ENCODE data around the gene NINJ2. TPM values are rescaled to one million over a fixed set of nuclear protein-coding genes. Genes with fewer than 3 reads are reported as not detected.

Gene NINJ2
- total and polyA plus RNA-seq, 12 donors = 1.9 to 25.7 (median 8.3) TPM

DNA sequence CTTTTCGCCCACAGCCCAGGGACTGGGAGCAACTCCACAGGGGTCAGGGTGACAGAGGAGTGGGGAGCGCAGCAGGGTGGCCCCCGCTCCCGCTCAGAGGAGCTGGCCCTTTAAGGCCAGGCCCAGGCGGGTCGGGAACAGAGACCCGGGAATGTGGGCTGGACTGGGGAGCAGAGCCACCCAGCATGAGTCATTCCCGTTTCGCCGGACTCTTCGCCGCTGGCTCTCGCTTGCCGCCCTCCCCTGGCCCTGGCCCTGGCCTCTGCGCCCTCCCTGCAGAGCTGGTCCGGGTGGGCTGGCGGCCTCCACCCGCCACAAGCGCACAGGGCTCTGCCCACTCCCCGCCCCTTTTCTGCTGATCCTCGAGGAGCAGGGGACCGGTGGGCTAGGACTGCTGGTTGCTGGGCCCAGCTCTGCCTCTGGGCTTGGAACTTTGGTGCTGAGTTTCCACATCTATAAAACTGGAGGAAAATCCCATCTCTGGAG, 92.8 kb downstream of the NINJ2 start:
- Histone ChIP-seq H3K27ac (peak overlapping the region; percentile 86 to 99 (median 93)), H3K4me1 (peaks cover 20 to 53% (median 40%) of the 10 kb centered on the region in 9 donors), H3K27me3 (no peaks in the 10 kb centered on the region), H3K36me3 (peaks cover 0 to 4% (median 0%) of the 10 kb centered on the region in 9 donors), H3K9me3 (no peaks in the 10 kb centered on the region), H3K4me3 (peak overlapping the region; percentile 34 to 78 (median 64))
- TF ChIP-seq, protein P1, sequence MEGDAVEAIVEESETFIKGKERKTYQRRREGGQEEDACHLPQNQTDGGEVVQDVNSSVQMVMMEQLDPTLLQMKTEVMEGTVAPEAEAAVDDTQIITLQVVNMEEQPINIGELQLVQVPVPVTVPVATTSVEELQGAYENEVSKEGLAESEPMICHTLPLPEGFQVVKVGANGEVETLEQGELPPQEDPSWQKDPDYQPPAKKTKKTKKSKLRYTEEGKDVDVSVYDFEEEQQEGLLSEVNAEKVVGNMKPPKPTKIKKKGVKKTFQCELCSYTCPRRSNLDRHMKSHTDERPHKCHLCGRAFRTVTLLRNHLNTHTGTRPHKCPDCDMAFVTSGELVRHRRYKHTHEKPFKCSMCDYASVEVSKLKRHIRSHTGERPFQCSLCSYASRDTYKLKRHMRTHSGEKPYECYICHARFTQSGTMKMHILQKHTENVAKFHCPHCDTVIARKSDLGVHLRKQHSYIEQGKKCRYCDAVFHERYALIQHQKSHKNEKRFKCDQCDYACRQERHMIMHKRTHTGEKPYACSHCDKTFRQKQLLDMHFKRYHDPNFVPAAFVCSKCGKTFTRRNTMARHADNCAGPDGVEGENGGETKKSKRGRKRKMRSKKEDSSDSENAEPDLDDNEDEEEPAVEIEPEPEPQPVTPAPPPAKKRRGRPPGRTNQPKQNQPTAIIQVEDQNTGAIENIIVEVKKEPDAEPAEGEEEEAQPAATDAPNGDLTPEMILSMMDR (IDR thresholded peaks at IDR 0.05) = no peak
- ATAC-seq = peak; percentile 78 to 85 (median 82)
- peak; percentile 81 to 82 for DNase-seq
- intact Hi-C loops (cut with DNase I) = loop anchor here in 9 of 10 donors (1.0 to 10.0 kb wide), 13 partner anchors 72 to 1014 kb away; partner anchors contain the start of genes RAD52 (in 3 of the 9) and WNK1 (in 1 of the 9)
- 5 to 8% methylated on average over 22 of the region's 22 CpGs for WGBS, 2 donors

DNA sequence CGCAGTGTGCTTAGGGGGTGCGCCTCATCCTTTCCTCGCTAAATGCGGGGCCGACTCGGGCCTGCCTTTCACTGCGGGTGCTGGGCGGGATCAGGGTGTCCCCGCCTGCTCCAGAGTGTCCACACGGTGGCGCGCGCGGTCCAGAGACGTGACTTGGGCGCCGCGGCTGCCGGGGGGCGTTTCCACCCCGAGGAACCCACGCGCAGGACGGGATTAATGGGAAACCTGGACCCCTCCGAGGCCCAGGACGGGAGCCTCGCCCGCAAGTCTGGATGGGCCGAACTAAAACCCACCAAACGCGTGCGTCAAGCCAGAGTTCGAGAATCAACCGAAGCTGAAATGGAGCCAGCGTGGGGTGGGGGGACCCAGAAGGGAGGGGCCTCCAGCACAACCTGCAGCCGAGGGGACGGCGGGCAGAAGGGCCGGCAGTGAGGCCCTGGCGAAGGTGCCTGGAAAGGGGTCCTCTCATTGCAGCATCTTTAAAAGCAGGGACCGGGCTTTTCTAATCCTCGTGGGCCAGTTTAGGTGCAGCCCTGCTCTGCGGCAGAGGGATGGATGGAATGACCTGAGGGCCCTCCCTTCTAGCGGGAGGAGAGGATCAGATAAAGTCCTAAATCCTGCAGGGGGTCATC, 93.3 kb downstream of the NINJ2 start:
- no peaks in the 10 kb centered on the region for H3K9me3 ChIP-seq
- intact Hi-C loops (cut with DNase I) = loop anchor here (1.0 to 10.0 kb wide), 21 partner anchors 72 to 1015 kb away; partner anchors contain the start of genes RAD52 (in 4 of the 10) and WNK1 (in 1 of the 10)
- peak overlapping the region; percentile 34 to 78 (median 64) for H3K4me3 ChIP-seq
- WGBS, 2 donors = 0 to 1% methylated on average over 44 of the region's 44 CpGs
- DNase-seq (peak; percentile 90 to 91), ATAC-seq (peak; percentile 69 to 88 (median 80))
- TF ChIP-seq, protein P1 (IDR thresholded peaks at IDR 0.05) = peak; percentile 91 to 99 (median 95)
- H3K27me3 ChIP-seq = no peaks in the 10 kb centered on the region
- H3K27ac ChIP-seq = peak overlapping the region; percentile 86 to 99 (median 93)
- peaks cover 0 to 10% (median 0%) of the 10 kb centered on the region in 9 donors for H3K36me3 ChIP-seq
- peaks cover 16 to 49% (median 37%) of the 10 kb centered on the region in 9 donors for H3K4me1 ChIP-seq

DNA sequence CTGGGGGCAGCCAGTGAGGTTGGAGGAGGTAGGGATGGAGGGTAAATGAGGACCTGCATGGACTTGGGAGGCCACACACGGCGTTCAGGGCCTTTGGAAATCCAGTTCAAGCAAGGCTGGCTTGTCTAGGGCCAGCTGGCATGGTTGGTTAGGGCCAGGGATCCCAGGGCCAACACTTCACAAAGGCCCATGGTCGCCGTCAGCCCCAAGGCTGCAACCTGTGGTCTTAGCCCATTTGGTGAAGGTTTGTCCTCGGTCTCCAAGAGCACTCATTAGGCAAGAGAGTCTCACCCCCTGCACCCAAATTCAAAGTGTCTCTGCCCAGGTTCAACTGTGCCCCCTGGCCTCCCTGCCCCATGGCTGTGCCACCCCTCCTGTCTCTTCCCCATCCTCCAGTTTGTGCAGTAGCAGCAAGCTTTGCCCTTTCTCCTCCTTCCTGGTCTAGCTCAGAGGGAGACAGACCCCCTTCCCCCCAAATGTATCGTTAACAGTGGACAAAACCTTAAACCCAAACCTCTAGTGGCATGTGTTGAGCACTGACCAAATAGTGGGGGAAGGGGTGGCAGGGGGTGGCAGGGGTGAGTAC, 94.1 kb downstream of the NINJ2 start:
- H3K36me3 ChIP-seq = peaks cover 0 to 16% (median 0%) of the 10 kb centered on the region in 9 donors
- TF ChIP-seq, protein P1 (IDR thresholded peaks at IDR 0.05) = no peak
- no peaks in the 10 kb centered on the region for H3K27me3 ChIP-seq
- ATAC-seq (peak in 1 of 8 donors; percentile 0), DNase-seq (no peak)
- H3K27ac ChIP-seq = peak overlapping the region in 8 of 10 donors; percentile 86 to 99 (median 94)
- H3K9me3 ChIP-seq = no peaks in the 10 kb centered on the region
- intact Hi-C loops (cut with DNase I) = loop anchor here (2.0 to 10.0 kb wide), 10 partner anchors 246 to 1016 kb away; partner anchors contain the start of gene RAD52 (in 1 of the 10)
- peaks cover 15 to 45% (median 37%) of the 10 kb centered on the region in 9 donors for H3K4me1 ChIP-seq
- peak overlapping the region in 8 of 10 donors; percentile 35 to 78 (median 67) for H3K4me3 ChIP-seq
- 71 to 80% methylated on average over 6 of the region's 6 CpGs for WGBS, 2 donors

DNA sequence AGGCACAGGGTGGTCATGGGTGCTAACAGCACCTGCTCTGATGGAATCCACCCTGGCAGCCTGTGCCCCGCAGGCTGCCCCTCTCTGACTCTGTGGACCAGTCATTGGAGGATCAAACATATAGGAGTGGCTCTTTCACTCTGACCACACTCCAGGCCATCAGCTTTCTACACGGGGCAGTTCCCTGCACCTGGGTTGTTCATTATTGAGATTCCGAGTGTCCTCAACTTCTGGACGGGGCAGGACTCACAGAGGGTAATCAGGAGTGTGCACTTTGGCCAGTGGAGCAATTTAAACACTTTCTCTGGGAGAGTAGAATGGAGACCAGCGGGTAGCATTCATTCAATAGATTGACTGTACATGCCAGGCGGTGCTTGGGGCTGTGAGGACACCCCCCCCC, 94.8 kb downstream of the NINJ2 start:
- TF ChIP-seq, protein P1 (IDR thresholded peaks at IDR 0.05) = no peak

More for the DNA sequence above, 94.8 kb downstream of the NINJ2 start:
- Histone ChIP-seq H3K4me1 (peaks cover 15 to 50% (median 37%) of the 10 kb centered on the region in 9 donors), H3K36me3 (peaks cover 0 to 23% (median 0%) of the 10 kb centered on the region in 9 donors), H3K27ac (no peak overlapping the region), H3K27me3 (no peaks in the 10 kb centered on the region), H3K9me3 (no peaks in the 10 kb centered on the region), H3K4me3 (no peak overlapping the region)
- intact Hi-C loops (cut with DNase I) = loop anchor here (2.0 to 10.0 kb wide), 10 partner anchors 246 to 1016 kb away; partner anchors contain the start of gene RAD52 (in 1 of the 10)
- no peak for ATAC-seq
- no peak for DNase-seq
- WGBS, 2 donors = 83 to 87% methylated on average over 6 of the region's 6 CpGs
